Progenitor cell of endocrine pancreas (in vitro differentiated cells): ENCODE measurements around the gene ATP6V1G3. TPM values are rescaled to one million over a fixed set of nuclear protein-coding genes. Genes with fewer than 3 reads are reported as not detected.

ENCODE experiments used
- DNase-seq: peaks from one replicate; pipeline ENCODE4 v3.0.0; 2021; ENCODE audit warnings: low spot score; ENCODE audit not compliant: unreplicated experiment
- H3K27ac Mint-ChIP-seq: 2 replicates; pipeline ENCODE4 v1.8.0; 2021; ENCODE audit warnings: mild to moderate bottlenecking, moderate library complexity, mixed read lengths
- H3K27me3 Mint-ChIP-seq: 2 replicates; pipeline ENCODE4 v1.8.0; 2021; ENCODE audit warnings: mixed read lengths
- H3K36me3 Mint-ChIP-seq: 2 replicates; pipeline ENCODE4 v1.8.0; 2022; ENCODE audit warnings: mixed read lengths; ENCODE audit not compliant: insufficient read depth
- H3K4me1 Mint-ChIP-seq: 2 replicates; pipeline ENCODE4 v1.8.0; 2021; ENCODE audit warnings: low read depth, mixed read lengths
- H3K4me3 Mint-ChIP-seq: 2 replicates; pipeline ENCODE4 v1.8.0; 2021; ENCODE audit warnings: low read depth, mild to moderate bottlenecking, moderate library complexity, mixed read lengths
- H3K9me3 Mint-ChIP-seq: 2 replicates; pipeline ENCODE4 v1.8.0; 2021; ENCODE audit warnings: low read depth, mixed read lengths
- total RNA-seq: library from RNA; stranded (reverse); gene quantifications from 2 replicates; pipeline ENCODE4 v1.2.1, GENCODE V29; 2021
- TF ChIP-seq, protein P1 (sequence below): fragments of 200-600 bp; sonication (generic); IDR thresholded peaks from one replicate; pipeline ENCODE4 v1.5.0; 2021; ENCODE audit warnings: antibody characterized with exemption, mild to moderate bottlenecking; ENCODE audit not compliant: unreplicated experiment

ATP6V1G3 gene
- total RNA-seq, 1 donor from 2014 or later = not detected

DNA sequence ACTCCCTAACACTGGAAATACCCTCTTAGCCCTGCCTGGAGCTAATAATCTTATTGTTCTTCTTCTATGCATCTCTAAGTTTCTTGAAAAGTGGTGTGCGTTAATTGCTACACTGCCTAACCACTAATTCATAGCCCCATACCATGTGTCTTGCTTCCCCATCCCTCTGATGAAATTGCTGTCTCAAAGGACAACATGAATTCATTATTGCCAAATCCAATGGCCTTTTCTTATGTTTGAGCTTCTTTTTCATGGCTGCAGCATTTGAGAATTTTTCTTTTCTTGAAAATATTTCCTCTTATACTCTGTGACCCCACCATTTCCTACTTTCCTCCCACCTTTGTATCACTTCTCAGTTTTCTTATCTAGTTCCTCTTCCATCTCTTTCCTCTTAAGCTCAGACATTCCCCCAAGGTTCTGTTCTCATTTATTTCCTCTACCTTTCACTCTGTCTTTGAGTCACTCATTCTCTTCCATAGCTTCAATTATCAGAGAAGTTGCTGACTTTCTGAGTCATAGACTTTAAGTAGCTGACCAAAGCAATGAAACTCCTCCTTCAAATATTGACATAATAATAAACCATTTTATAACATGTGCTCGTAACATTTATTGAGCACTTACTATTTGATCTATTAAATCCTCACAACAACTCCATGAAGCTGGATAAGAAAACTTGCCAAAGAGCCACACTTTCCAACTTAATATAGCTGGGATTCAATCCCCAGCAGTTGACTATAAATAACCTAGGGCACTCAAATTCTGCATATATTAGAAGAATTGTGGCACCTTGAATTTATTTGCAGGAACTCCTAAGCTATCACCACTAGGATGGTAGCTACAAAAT is 35.5 kb upstream of the ATP6V1G3 start:
- TF ChIP-seq, protein P1, sequence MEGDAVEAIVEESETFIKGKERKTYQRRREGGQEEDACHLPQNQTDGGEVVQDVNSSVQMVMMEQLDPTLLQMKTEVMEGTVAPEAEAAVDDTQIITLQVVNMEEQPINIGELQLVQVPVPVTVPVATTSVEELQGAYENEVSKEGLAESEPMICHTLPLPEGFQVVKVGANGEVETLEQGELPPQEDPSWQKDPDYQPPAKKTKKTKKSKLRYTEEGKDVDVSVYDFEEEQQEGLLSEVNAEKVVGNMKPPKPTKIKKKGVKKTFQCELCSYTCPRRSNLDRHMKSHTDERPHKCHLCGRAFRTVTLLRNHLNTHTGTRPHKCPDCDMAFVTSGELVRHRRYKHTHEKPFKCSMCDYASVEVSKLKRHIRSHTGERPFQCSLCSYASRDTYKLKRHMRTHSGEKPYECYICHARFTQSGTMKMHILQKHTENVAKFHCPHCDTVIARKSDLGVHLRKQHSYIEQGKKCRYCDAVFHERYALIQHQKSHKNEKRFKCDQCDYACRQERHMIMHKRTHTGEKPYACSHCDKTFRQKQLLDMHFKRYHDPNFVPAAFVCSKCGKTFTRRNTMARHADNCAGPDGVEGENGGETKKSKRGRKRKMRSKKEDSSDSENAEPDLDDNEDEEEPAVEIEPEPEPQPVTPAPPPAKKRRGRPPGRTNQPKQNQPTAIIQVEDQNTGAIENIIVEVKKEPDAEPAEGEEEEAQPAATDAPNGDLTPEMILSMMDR = no peak
- H3K27ac Mint-ChIP-seq = no peak overlapping the region
- H3K4me1 Mint-ChIP-seq = no peaks in the 10 kb centered on the region
- H3K9me3 Mint-ChIP-seq = peaks cover 4% of the 10 kb centered on the region
- no peak for DNase-seq
- no peaks in the 10 kb centered on the region for H3K27me3 Mint-ChIP-seq
- H3K36me3 Mint-ChIP-seq = peaks cover 2% of the 10 kb centered on the region
- H3K4me3 Mint-ChIP-seq = no peak overlapping the region

DNA sequence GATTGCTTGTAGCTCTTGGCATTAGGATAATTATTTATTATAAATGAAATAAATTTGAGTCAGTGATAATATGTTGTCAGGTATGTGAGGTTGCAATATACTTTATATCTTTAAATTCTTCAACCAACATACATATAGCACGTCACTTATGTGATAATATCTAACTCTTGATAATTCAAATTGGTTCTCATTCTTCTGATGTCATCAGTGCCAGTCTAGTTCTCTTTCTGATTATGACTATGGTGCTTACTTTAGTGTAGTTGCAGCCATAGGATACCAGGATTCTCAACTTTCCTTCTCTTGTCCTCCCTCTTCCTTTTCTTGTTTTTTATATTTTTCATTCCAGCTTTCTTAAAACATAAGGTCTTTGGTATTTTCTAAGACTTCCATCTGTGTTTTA is 34.8 kb upstream of the ATP6V1G3 start:
- no peak overlapping the region for H3K27ac Mint-ChIP-seq
- no peak for DNase-seq
- peaks cover under 1% of the 10 kb centered on the region for H3K36me3 Mint-ChIP-seq
- no peak overlapping the region for H3K4me3 Mint-ChIP-seq
- TF ChIP-seq, protein P1 = no peak
- H3K4me1 Mint-ChIP-seq = no peaks in the 10 kb centered on the region
- peaks cover 2% of the 10 kb centered on the region for H3K9me3 Mint-ChIP-seq
- no peaks in the 10 kb centered on the region for H3K27me3 Mint-ChIP-seq

DNA sequence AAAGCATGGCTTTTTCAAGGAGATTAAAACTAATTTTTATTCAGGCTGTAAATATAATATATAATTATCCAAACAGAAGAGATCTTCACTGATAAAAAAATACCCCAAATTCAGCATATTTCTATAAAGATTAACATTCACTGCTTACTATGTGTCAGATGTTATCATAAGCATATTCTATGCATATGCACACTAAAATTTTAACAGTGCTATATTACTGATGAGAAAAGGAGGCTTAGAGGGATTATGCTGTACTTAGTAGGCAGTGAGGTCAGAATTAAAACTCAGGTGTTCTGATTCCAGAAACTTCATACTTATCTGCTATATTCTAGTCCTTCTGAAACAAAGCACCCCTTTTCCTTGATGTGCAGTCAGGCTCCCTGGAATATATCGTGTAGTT is 33.8 kb upstream of the ATP6V1G3 start:
- no peak overlapping the region for H3K27ac Mint-ChIP-seq
- H3K4me1 Mint-ChIP-seq = no peaks in the 10 kb centered on the region

DNA sequence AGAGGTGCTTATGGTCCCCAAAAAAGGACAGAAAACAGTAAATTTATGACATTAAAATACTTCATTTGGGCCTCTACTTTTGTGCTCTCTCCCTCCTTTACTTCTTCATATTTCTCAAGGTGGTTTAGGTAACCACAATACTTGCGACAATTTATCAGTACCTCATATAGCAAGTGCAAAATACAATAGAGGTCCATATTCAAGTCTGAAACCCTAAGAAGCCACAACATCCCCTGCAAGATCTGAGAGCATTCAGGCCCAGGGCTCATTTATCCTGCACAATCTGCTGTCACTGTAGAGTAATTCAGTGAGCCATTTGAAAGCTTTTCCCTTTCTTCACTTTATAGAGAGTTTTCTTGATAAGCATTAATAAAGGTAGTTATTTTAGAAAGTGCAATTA is 24.2 kb upstream of the ATP6V1G3 start:
- H3K27me3 Mint-ChIP-seq = no peaks in the 10 kb centered on the region
- DNase-seq = no peak
- no peaks in the 10 kb centered on the region for H3K9me3 Mint-ChIP-seq
- no peak overlapping the region for H3K27ac Mint-ChIP-seq
- H3K4me3 Mint-ChIP-seq = no peak overlapping the region
- no peaks in the 10 kb centered on the region for H3K36me3 Mint-ChIP-seq
- H3K4me1 Mint-ChIP-seq = no peaks in the 10 kb centered on the region
- TF ChIP-seq, protein P1 = no peak

More for the DNA sequence above, 33.8 kb upstream of the ATP6V1G3 start:
- TF ChIP-seq, protein P1 = no peak
- DNase-seq = no peak
- Mint-ChIP-seq H3K36me3 (no peaks in the 10 kb centered on the region), H3K27me3 (no peaks in the 10 kb centered on the region), H3K4me3 (no peak overlapping the region), H3K9me3 (peaks cover 2% of the 10 kb centered on the region)

DNA sequence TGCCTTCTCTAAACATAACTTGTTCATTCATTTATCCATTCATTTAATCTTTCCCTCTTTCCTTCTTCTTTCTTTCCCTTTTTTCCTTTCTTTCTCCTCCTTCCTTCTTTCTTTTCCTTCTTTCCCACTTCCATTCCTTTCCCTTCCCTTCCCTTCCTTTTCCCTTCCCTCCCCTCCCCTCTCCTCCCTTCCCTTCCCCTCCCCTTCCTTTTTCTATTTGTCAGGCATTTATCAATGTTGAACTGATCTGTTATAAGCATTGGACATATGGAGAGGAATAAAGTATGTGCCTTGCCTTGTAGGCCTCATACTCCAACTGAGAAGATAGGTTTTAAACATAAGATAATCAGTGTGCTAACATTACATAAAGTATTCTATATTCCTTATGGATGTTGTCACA is 23.7 kb upstream of the ATP6V1G3 start:
- no peak overlapping the region for H3K27ac Mint-ChIP-seq
- H3K9me3 Mint-ChIP-seq = no peaks in the 10 kb centered on the region
- H3K4me1 Mint-ChIP-seq = no peaks in the 10 kb centered on the region
- DNase-seq = no peak
- no peak overlapping the region for H3K4me3 Mint-ChIP-seq
- no peaks in the 10 kb centered on the region for H3K36me3 Mint-ChIP-seq
- H3K27me3 Mint-ChIP-seq = no peaks in the 10 kb centered on the region
- TF ChIP-seq, protein P1 = no peak
